ENCODE results near the gene MRPS18B. TPM values are rescaled to one million over a fixed set of nuclear protein-coding genes. Genes with fewer than 3 reads are reported as not detected.

The MRPS18B gene
- total RNA-seq, 1 experiment from 2014 or later = 112 TPM

DNA sequence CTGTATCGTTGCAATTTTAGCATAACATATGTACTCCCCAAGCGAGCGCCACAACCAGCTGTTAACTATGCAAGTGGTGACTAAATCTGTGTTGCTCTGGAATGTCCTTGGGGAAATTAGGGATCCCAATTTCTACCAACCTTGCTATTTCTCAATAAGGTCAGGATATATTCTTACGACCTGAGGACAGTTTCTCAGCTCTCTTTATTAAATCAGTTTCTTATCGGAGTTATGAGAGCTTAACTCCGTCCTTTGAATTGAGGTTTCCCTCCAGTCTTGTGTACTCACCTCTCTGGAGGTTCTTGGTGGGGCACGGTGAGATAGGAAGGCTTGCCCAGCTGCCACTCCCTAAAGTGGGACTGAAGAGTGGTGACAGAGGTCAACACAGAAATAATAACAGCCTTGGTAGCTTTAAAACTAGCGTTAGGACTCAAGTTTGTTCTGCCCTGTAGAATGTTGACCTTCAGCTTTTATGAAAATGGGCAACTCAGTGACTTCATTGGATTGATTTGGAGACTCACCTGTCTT lies 694 bp downstream of the MRPS18B start:
- DNase-seq (ENCODE audit: low read depth, low spot score) (no peak), ATAC-seq (no peak)
- Histone ChIP-seq H3K9ac (ENCODE audit: low read length) (peak overlapping the region; percentile 98), H4K20me1 (ENCODE audit: insufficient read depth) (no peaks in the 10 kb centered on the region; the same call in 1 of the 2 replicates), H3K4me1 (ENCODE audit: control insufficient read depth in 1 of 2, insufficient read depth in 2 of 2, low read length in 2 of 2) (peaks cover 13 to 37% of the 10 kb centered on the region in 2 experiments), H3K27ac (ENCODE audit: low read depth, low read length) (peak overlapping the region; percentile 84), H3K4me3 (replicated peaks in 1 of 2; ENCODE audit: low read depth in 1 of 2, low read length in 2 of 2) (peak overlapping the region; percentile 68 to 87), H2AFZ (ENCODE audit: low read depth, low read length, poor library complexity, severe bottlenecking) (no peak overlapping the region), H3K36me3 (ENCODE audit: control insufficient read depth in 1 of 2, insufficient read depth in 2 of 2, low read length in 2 of 2) (peaks cover 31 to 44% of the 10 kb centered on the region in 2 experiments), H3K9me2 (ENCODE audit: insufficient read depth) (no peaks in the 10 kb centered on the region), H3K9me3 (ENCODE audit: control insufficient read depth in 1 of 2, insufficient read depth in 1 of 2, low read depth in 1 of 2, low read length in 2 of 2) (no peaks in the 10 kb centered on the region), H3K27me3 (ENCODE audit: insufficient read depth, low read length) (no peaks in the 10 kb centered on the region), H3K79me2 (ENCODE audit: insufficient read depth, low read length) (peaks cover 63% of the 10 kb centered on the region), H3K4me2 (ENCODE audit: low read length) (peak overlapping the region; percentile 85)
- TF ChIP-seq POLR2AphosphoS5 (IDR thresholded peaks at IDR 0.05; ENCODE audit: low read depth, low read length) (no peak), SIN3A (IDR thresholded peaks at IDR 0.05; ENCODE audit: low read depth) (no peak), EZH2phosphoT487 (IDR thresholded peaks at IDR 0.05; ENCODE audit: borderline replicate concordance) (no peak), POLR2A (IDR thresholded peaks at IDR 0.05; ENCODE audit: borderline replicate concordance, extremely low read depth, insufficient read depth, insufficient read length) (no peak), ZNF274 (IDR thresholded peaks at IDR 0.05; ENCODE audit: low read depth, low read length) (no peak), EZH2 (IDR thresholded peaks at IDR 0.05) (no peak), YY1 (IDR thresholded peaks at IDR 0.05; ENCODE audit: extremely low read depth, insufficient replicate concordance, low read depth, low read length) (no peak), ELF1 (IDR thresholded peaks at IDR 0.05; ENCODE audit: borderline replicate concordance, low read depth) (no peak), RAD21 (IDR thresholded peaks at IDR 0.05; ENCODE audit: low read depth) (no peak), CBX3 (IDR thresholded peaks at IDR 0.05; ENCODE audit: low read depth) (no peak), EGR1 (IDR thresholded peaks at IDR 0.05; ENCODE audit: low read depth) (no peak), FOSL1 (IDR thresholded peaks at IDR 0.05; ENCODE audit: low read depth) (no peak), SP1 (IDR thresholded peaks at IDR 0.05; ENCODE audit: low read depth) (no peak), SRF (IDR thresholded peaks at IDR 0.05; ENCODE audit: low read depth) (no peak)
- TF ChIP-seq, protein P1, sequence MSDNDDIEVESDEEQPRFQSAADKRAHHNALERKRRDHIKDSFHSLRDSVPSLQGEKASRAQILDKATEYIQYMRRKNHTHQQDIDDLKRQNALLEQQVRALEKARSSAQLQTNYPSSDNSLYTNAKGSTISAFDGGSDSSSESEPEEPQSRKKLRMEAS (IDR thresholded peaks at IDR 0.05) = no peak
- TF ChIP-seq, protein P2, sequence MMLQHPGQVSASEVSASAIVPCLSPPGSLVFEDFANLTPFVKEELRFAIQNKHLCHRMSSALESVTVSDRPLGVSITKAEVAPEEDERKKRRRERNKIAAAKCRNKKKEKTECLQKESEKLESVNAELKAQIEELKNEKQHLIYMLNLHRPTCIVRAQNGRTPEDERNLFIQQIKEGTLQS (IDR thresholded peaks at IDR 0.05) = no peak
- intact Hi-C loops (cut with micrococcal nuclease) = loop anchor here (10.0 kb wide), 1 partner anchor 196 kb away; no protein-coding TSS in a partner anchor
- ChIA-PET CTCF (interaction anchor here (1.0 kb wide), 1 partner anchor 112 kb away, joined by 5 read pairs; no protein-coding TSS in a partner anchor), RAD21 (ENCODE audit: low non-redundant PET in 1 of 2, low total read pairs in 2 of 2, uncharacterized antibody in 2 of 2, unreplicated experiment in 2 of 2) (no interaction called here), POLR2A (interaction anchor here (0.8 to 1.6 kb wide), 6 partner anchors 27 to 113 kb away, joined by 3 to 7 read pairs (median 4); no protein-coding TSS in a partner anchor)
- no TSS peak for BruUV-seq (replicated peaks)
